ENCODE results near the gene CREG2.
"Not testable (repeated sequence)": the region's sequence is repeated elsewhere in the genome, so short reads cannot be mapped to it uniquely, and the experiment has no call there.

The CREG2 gene

GRCh38 chr2:101371636-101372035 is 15.7 kb downstream of the CREG2 start:
- DNase-seq = no peak

GRCh38 chr2:101369100-101369499 is 18.2 kb downstream of the CREG2 start:
- no peak for DNase-seq

- DNase-seq = no peak
These were observed 18.9 kb downstream of the CREG2 start for GRCh38 chr2:101368376-101368775.

- no peak for DNase-seq
These were observed 19.8 kb downstream of the CREG2 start for GRCh38 chr2:101367508-101367907.

- DNase-seq = no peak
These were observed 22.4 kb downstream of the CREG2 start for GRCh38 chr2:101364878-101365277.

- no peak for DNase-seq
These were observed 24.5 kb downstream of the CREG2 start for GRCh38 chr2:101362777-101363176.

- no peak for DNase-seq
These were observed 25.0 kb downstream of the CREG2 start for GRCh38 chr2:101362316-101362715.

- DNase-seq = no peak
These were observed 25.8 kb downstream of the CREG2 start for GRCh38 chr2:101361522-101361921.

GRCh38 chr2:101361121-101361520 is 26.2 kb downstream of the CREG2 start:
- DNase-seq = no peak

GRCh38 chr2:101360232-101360631 is 27.1 kb downstream of the CREG2 start:
- no peak for DNase-seq

- no peak for DNase-seq
These were observed 27.8 kb downstream of the CREG2 start for GRCh38 chr2:101359410-101359954.

GRCh38 chr2:101357376-101357775 is 29.9 kb downstream of the CREG2 start:
- peak; percentile 32 for DNase-seq

GRCh38 chr2:101356521-101356920 is 30.8 kb downstream of the CREG2 start:
- DNase-seq = peak; percentile 7

- no peak for DNase-seq
These were observed 31.2 kb downstream of the CREG2 start for GRCh38 chr2:101356055-101356454.

- no peak for DNase-seq
These were observed 31.8 kb downstream of the CREG2 start for GRCh38 chr2:101355401-101356054.

GRCh38 chr2:101354420-101355311 is 32.6 kb downstream of the CREG2 start:
- DNase-seq = no peak

- DNase-seq = not testable (repeated sequence)
These were observed 34.7 kb downstream of the CREG2 start for GRCh38 chr2:101352631-101353030.

- no peak for DNase-seq
These were observed 36.1 kb downstream of the CREG2 start for GRCh38 chr2:101351207-101351606.

- peak; percentile 42 for DNase-seq
These were observed 37.2 kb downstream of the CREG2 start for GRCh38 chr2:101349893-101350662.

GRCh38 chr2:101348883-101349282 is 38.4 kb downstream of the CREG2 start:
- DNase-seq = no peak

GRCh38 chr2:101346909-101347308 is 40.4 kb downstream of the CREG2 start:
- no peak for DNase-seq

- no peak for DNase-seq
These were observed 43.2 kb downstream of the CREG2 start for GRCh38 chr2:101344137-101344536.

- DNase-seq = no peak
These were observed 44.7 kb downstream of the CREG2 start for GRCh38 chr2:101342625-101343008.

All from fibroblast of skin of scalp (primary cell).